Right lobe of liver (tissue), 6 donors: ENCODE results near the gene RAB38. TPM values are rescaled to one million over a fixed set of nuclear protein-coding genes. Genes with fewer than 3 reads are reported as not detected.

Source experiments
- ATAC-seq, 4 donors: fragments of 200-7000 bp; cut with Tn5 transposase; one replicate each; pipeline ENCODE4 v1.9.1; 2020; ENCODE audit warnings: mild to moderate bottlenecking in 4 of 4, moderate library complexity in 4 of 4
- DNase-seq, 3 donors: peaks; one replicate each; pipeline ENCODE4 v3.0.0-alpha.2; 2020
- H3K27ac ChIP-seq, 3 donors: fragments of 200-600 bp; one replicate each; pipeline ENCODE4 v1.8.0; 2022
- H3K27me3 ChIP-seq, 2 donors: fragments of 200-600 bp; one replicate each; pipeline ENCODE4 v1.8.0; 2022
- H3K36me3 ChIP-seq, 4 donors: fragments of 200-600 bp; sonication (generic) in 1 of 4; one replicate each; pipeline versions ENCODE4 v1.5.1 to v1.8.0; 2017 to 2022; ENCODE audit warnings: control low read depth in 1 of 4
- H3K4me1 ChIP-seq, 4 donors: fragments of 200-600 bp; sonication (generic) in 1 of 4; one replicate each; pipeline versions ENCODE4 v1.5.1 to v1.8.0; 2017 to 2022; ENCODE audit warnings: control low read depth in 1 of 4
- H3K4me3 ChIP-seq, 3 donors: fragments of 200-600 bp; one replicate each; pipeline ENCODE4 v1.8.0; 2022
- H3K9me3 ChIP-seq, 4 donors: fragments of 200-600 bp; sonication (generic) in 1 of 4; one replicate each; pipeline versions ENCODE4 v1.5.1 to v1.8.0; 2017 to 2022; ENCODE audit warnings: control low read depth in 1 of 4
- POLR2A ChIP-seq: fragments of 450-650 bp; IDR thresholded peaks from one replicate; pipeline ENCODE4 v1.6.1; 2017; ENCODE audit warnings: antibody characterized with exemption, mild to moderate bottlenecking
- WGBS: methylation state at CpG from one replicate; pipeline ENCODE4 v1.1.6; 2018; ENCODE audit warnings: low coverage, low lambda C conversion rate; ENCODE audit not compliant: insufficient coverage; ENCODE audit errors: missing lambda C conversion rate; 5-methylcytosine and 5-hydroxymethylcytosine counted together
- intact Hi-C, 2 donors: fragments of 100-400 bp; cut with DNase I; formaldehyde crosslinking; loops; one replicate each; pipeline versions ENCODE4 v1.11.2 to v1.14.1; 2022
- total RNA-seq, 6 experiments: library from RNA; depleted of rRNA in 2 of 6; stranded (reverse); fragments of >200 nt in 2 of 6; fragmentation: NEBNext Ultra II Directional in 3 of 6; extraction: Animal tissue kit (Norgen Biotek cat#: 25700) in 3 of 6; gene quantifications; one replicate each; pipeline versions ENCODE4 v1.1.0 to v1.2.4, GENCODE V29; 2016 to 2023
- TF ChIP-seq, protein P1 (sequence below), 4 donors: fragments of 200-600 bp in 3 of 4; fragments of 450-650 bp in 1 of 4; IDR thresholded peaks; one replicate each; pipeline versions ENCODE4 v1.5.1 to v1.8.0; 2016 to 2022; ENCODE audit warnings: antibody characterized with exemption in 4 of 4, mild to moderate bottlenecking in 2 of 4
- donor health status: DM: no; HTN: yes; CAD: no.
- donor health status: DM: no; HTN: no; CAD: no.
- donor health status: DM: no; HTN: no; CAD: no.
- donor health status: DM: no; HTN: yes; CAD: no.
- donor health status: DM: no; HTN: yes; CAD: no.

RAB38 gene
- total RNA-seq, 6 experiments from 2014 or later, result 0.19 to 1.0 (median 0.70) TPM

DNA sequence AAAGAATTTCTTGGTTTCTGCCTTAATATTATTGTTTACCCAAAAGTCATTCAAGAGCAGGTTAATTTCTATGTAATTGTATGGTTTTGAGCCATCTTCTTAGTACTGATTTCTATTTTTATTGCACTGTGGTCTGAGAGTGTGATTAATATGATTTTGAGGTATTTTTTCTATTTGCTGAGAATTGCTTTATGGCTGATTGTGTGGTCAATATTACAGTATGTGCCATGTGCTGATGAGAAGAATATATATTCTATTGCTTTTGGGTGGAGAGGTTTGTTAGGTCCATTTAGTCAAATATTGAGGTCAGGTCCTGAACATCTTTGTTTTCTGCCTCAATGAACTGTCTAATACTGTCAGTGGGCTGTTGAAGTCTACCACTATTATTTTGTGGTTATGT lies 20.7 kb upstream of the RAB38 start:
- intact Hi-C loops, result no loop called here
- H3K36me3 ChIP-seq, result no peaks in the 10 kb centered on the region
- no peaks in the 10 kb centered on the region for H3K27me3 ChIP-seq
- no peak overlapping the region for H3K27ac ChIP-seq
- DNase-seq, result no peak
- ATAC-seq, result no peak
- no peaks in the 10 kb centered on the region for H3K4me1 ChIP-seq
- no peak overlapping the region for H3K4me3 ChIP-seq
- H3K9me3 ChIP-seq, result peaks cover 0 to 2% (median 0%) of the 10 kb centered on the region in 4 donors
- no peak for TF ChIP-seq POLR2A
- TF ChIP-seq, protein P1, sequence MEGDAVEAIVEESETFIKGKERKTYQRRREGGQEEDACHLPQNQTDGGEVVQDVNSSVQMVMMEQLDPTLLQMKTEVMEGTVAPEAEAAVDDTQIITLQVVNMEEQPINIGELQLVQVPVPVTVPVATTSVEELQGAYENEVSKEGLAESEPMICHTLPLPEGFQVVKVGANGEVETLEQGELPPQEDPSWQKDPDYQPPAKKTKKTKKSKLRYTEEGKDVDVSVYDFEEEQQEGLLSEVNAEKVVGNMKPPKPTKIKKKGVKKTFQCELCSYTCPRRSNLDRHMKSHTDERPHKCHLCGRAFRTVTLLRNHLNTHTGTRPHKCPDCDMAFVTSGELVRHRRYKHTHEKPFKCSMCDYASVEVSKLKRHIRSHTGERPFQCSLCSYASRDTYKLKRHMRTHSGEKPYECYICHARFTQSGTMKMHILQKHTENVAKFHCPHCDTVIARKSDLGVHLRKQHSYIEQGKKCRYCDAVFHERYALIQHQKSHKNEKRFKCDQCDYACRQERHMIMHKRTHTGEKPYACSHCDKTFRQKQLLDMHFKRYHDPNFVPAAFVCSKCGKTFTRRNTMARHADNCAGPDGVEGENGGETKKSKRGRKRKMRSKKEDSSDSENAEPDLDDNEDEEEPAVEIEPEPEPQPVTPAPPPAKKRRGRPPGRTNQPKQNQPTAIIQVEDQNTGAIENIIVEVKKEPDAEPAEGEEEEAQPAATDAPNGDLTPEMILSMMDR (IDR thresholded peaks at IDR 0.05), result no peak

DNA sequence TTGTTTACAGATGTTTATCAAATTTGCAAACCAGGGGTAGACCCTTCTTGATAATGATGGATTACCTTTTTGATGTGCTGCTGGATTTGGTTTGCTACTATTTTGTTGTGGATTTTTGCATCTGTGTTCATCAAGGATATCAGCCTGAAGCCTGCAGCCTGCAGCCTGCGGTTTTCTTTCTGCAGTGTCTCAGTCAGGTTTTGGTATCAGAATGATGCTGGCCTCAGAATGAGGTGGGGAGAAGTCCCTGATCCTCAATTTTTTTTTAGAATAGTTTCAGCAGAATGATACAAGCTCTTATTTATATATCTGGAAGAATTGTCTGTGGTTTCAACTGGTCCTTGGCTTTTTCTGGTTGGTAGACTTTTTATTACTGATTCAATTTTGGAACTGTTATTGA lies 19.7 kb upstream of the RAB38 start:
- no peaks in the 10 kb centered on the region for H3K36me3 ChIP-seq
- intact Hi-C loops, result no loop called here
- peaks cover 0 to 2% (median 0%) of the 10 kb centered on the region in 4 donors for H3K9me3 ChIP-seq
- ATAC-seq (no peak), DNase-seq (no peak)
- H3K27me3 ChIP-seq, result no peaks in the 10 kb centered on the region
- TF ChIP-seq, protein P1 (IDR thresholded peaks at IDR 0.05), result no peak
- no peak for TF ChIP-seq POLR2A
- H3K27ac ChIP-seq, result no peak overlapping the region
- no peaks in the 10 kb centered on the region for H3K4me1 ChIP-seq
- no peak overlapping the region for H3K4me3 ChIP-seq
- whole genome bisulfite sequencing, result 67% methylated on average over 1 of the region's 1 CpG

GRCh38 chr11:88193278-88193677 lies 18.0 kb upstream of the RAB38 start:
- no peaks in the 10 kb centered on the region for H3K27me3 ChIP-seq
- H3K4me3 ChIP-seq, result no peak overlapping the region
- no peaks in the 10 kb centered on the region for H3K4me1 ChIP-seq
- no peaks in the 10 kb centered on the region for H3K36me3 ChIP-seq
- intact Hi-C loops, result no loop called here
- H3K27ac ChIP-seq, result no peak overlapping the region
- DNase-seq (no peak), ATAC-seq (no peak)
- peaks cover 0 to 2% (median 0%) of the 10 kb centered on the region in 4 donors for H3K9me3 ChIP-seq
- TF ChIP-seq, protein P1 (IDR thresholded peaks at IDR 0.05), result no peak
- no peak for TF ChIP-seq POLR2A

- ATAC-seq (no peak), DNase-seq (no peak)
- Histone ChIP-seq H3K36me3 (no peaks in the 10 kb centered on the region), H3K27me3 (no peaks in the 10 kb centered on the region), H3K4me1 (no peaks in the 10 kb centered on the region), H3K4me3 (no peak overlapping the region), H3K27ac (no peak overlapping the region), H3K9me3 (no peaks in the 10 kb centered on the region)
- 22% methylated on average over 2 of the region's 2 CpGs for WGBS
- intact Hi-C loops, result no loop called here
- TF ChIP-seq, protein P1 (IDR thresholded peaks at IDR 0.05), result no peak
- no peak for TF ChIP-seq POLR2A
Observed at GRCh38 chr11:88188932-88189253, 13.7 kb upstream of the RAB38 start.

DNA sequence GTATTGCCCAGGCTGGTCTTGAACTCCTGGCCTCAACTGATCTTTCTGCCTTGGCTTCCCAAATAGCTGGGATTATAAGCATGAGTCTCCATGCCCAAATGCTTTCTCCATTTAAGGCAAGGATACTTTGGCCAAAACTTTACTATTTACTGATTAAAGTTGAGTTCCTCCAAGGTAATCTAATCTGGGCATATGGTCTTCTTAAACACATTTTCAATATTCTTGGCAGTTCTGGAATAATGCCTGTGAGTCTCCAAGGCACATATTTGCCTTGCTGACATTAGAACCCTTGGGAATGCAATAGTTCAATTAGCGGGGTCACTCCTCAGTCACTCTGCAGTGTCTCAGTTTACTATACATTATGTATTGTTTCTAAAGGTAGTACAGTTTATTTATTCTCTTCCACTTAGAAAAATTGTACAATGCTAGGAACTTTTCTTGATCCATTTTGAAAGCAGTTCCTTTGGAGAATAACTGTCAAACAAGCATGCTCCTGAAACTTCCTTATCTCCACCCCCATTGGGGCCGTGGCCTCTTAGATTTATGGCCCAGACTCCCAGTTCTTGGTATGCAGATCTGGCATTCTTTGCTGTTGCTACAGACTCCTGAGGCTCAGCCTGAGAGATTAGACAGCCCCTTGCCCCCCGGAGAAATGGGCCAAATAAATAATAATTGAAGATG lies 13.1 kb upstream of the RAB38 start:
- ATAC-seq, result no peak
- no peak for DNase-seq
- Histone ChIP-seq H3K27ac (no peak overlapping the region), H3K9me3 (no peaks in the 10 kb centered on the region), H3K36me3 (no peaks in the 10 kb centered on the region), H3K4me1 (no peaks in the 10 kb centered on the region), H3K27me3 (no peaks in the 10 kb centered on the region), H3K4me3 (no peak overlapping the region)
- WGBS, result 27% methylated on average over 3 of the region's 3 CpGs
- intact Hi-C loops, result no loop called here
- no peak for TF ChIP-seq POLR2A
